CD4-positive, alpha-beta T cell (primary cell): ENCODE data around the gene VSIG2. TPM values are rescaled to one million over a fixed set of nuclear protein-coding genes. Genes with fewer than 3 reads are reported as not detected.

Experiments used
- ATAC-seq: fragments of 200-7000 bp; cut with Tn5 transposase; one replicate; pipeline ENCODE4 v1.10.0; 2022; ENCODE audit warnings: mild to moderate bottlenecking; ENCODE audit not compliant: poor library complexity
- CTCF ChIA-PET: fragments of 350-600 bp; sonication (Branson Sonifier 250); formaldehyde crosslinking; loops from one replicate; lab custom pipeline; 2021; ENCODE audit warnings: antibody characterized with exemption, inconsistent platforms; lab: Charles Lee
- POLR2A ChIA-PET: fragments of 350-600 bp; sonication (Branson Sonifier 250); formaldehyde crosslinking; loops from one replicate; lab custom pipeline; 2021; ENCODE audit warnings: antibody characterized with exemption, inconsistent platforms; lab: Charles Lee
- DNase-seq, 14 experiments: peaks; one replicate each; pipeline ENCODE4 v3.0.0-alpha.2; 2013 to 2020; ENCODE audit warnings: mixed read lengths in 2 of 14
- H3K27ac ChIP-seq, 2 donors: one replicate each; pipeline versions ENCODE4 v1.5.1 to v1.7.0; 2013; ENCODE audit warnings: low read length in 2 of 2, low read depth in 1 of 2, mild to moderate bottlenecking in 1 of 2
- H3K27me3 ChIP-seq, 2 experiments: 1 replicate in 1 of 2; 2 replicates in 1 of 2; pipeline versions ENCODE4 v1.6.1 to v1.7.0; 2013; ENCODE audit warnings: low read length in 2 of 2, control low read depth in 1 of 2, mild to moderate bottlenecking in 1 of 2, moderate library complexity in 1 of 2; ENCODE audit not compliant: insufficient read depth in 2 of 2, control insufficient read depth in 1 of 2
- H3K36me3 ChIP-seq: one replicate; pipeline ENCODE4 v1.6.1; 2013; ENCODE audit warnings: low read length, control low read depth; ENCODE audit not compliant: insufficient read depth
- H3K4me1 ChIP-seq: one replicate; pipeline ENCODE4 v1.6.1; 2013; ENCODE audit warnings: low read length, control low read depth; ENCODE audit not compliant: insufficient read depth
- H3K4me3 ChIP-seq: one replicate; pipeline ENCODE4 v1.5.1; 2013; ENCODE audit warnings: mild to moderate bottlenecking, low read length, moderate library complexity
- H3K9me3 ChIP-seq, 2 experiments: 1 replicate in 1 of 2; 2 replicates in 1 of 2; pipeline versions ENCODE4 v1.6.1 to v1.7.0; 2013; ENCODE audit warnings: low read length in 2 of 2, mild to moderate bottlenecking in 2 of 2, control low read depth in 1 of 2, moderate library complexity in 1 of 2; ENCODE audit not compliant: control insufficient read depth in 1 of 2, insufficient read depth in 1 of 2
- H3K27ac Mint-ChIP-seq: one replicate; pipeline ENCODE4 v1.8.0; 2020; ENCODE audit warnings: mixed read lengths
- H3K27me3 Mint-ChIP-seq: one replicate; pipeline ENCODE4 v1.8.0; 2021; ENCODE audit warnings: mixed read lengths
- H3K36me3 Mint-ChIP-seq: one replicate; pipeline ENCODE4 v1.8.0; 2021; ENCODE audit warnings: low read depth, mixed read lengths
- H3K4me1 Mint-ChIP-seq: one replicate; pipeline ENCODE4 v1.8.0; 2021; ENCODE audit warnings: low read depth, mixed read lengths
- H3K4me3 Mint-ChIP-seq: one replicate; pipeline ENCODE4 v1.8.0; 2020; ENCODE audit warnings: mild to moderate bottlenecking, mixed read lengths
- H3K9me3 Mint-ChIP-seq: one replicate; pipeline ENCODE4 v1.8.0; 2020; ENCODE audit warnings: mixed read lengths
- CTCF ChIP-seq: fragments of 200-600 bp; IDR thresholded peaks from one replicate; pipeline ENCODE4 v1.8.0; 2022; ENCODE audit warnings: antibody characterized with exemption, mild to moderate bottlenecking
- intact Hi-C, 2 experiments: fragments of 100-400 bp; cut with DNase I in 1 of 2; cut with micrococcal nuclease in 1 of 2; formaldehyde crosslinking; loops; one replicate each; pipeline versions ENCODE4 v1.15.1 to v1.9.0; 2023 to 2025; cut with DNase I, micrococcal nuclease
- total RNA-seq, 174 experiments: library from RNA in 2 of 174; stranded (reverse) in 2 of 174; gene quantifications; one replicate each; pipeline ENCODE4 v1.2.3 and lab custom pipeline; 2021 to 2026

VSIG2 gene
- total RNA-seq, 2 experiments from 2014 or later, result 0.28 TPM; not detected in 1

DNA sequence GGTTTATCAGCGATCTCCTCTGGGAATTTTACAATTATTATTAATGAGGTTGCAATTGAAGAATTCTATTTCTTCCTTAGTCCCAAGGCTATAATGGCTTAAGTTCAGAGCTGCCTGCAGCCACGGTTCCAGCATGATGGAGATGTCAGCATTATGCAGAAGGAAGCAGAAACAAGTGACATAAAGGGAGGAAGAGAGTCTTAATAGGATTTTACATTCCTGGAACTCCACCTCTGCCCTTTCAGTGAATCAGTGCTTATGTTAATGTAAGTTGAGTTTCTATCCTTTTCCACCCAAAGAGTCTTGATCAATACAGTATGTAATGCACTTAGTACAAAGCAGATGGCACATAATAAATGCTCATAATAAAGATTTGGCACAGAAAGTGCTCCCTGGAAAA, 23.9 kb downstream of the VSIG2 start:
- intact Hi-C loops, result no loop called here
- Mint-ChIP-seq H3K4me3 (no peak overlapping the region), H3K27me3 (peaks cover 24% of the 10 kb centered on the region), H3K4me1 (peaks cover 13% of the 10 kb centered on the region), H3K9me3 (no peaks in the 10 kb centered on the region), H3K27ac (no peak overlapping the region), H3K36me3 (no peaks in the 10 kb centered on the region)
- Histone ChIP-seq H3K27me3 (peaks cover 0 to 4% of the 10 kb centered on the region in 2 experiments), H3K4me3 (no peak overlapping the region), H3K36me3 (no peaks in the 10 kb centered on the region), H3K4me1 (peaks cover 4% of the 10 kb centered on the region), H3K9me3 (no peaks in the 10 kb centered on the region), H3K27ac (no peak overlapping the region)
- DNase-seq (no peak), ATAC-seq (no peak)
- CTCF ChIA-PET, result no interaction called here
- no peak for TF ChIP-seq CTCF
- POLR2A ChIA-PET, result no interaction called here

DNA sequence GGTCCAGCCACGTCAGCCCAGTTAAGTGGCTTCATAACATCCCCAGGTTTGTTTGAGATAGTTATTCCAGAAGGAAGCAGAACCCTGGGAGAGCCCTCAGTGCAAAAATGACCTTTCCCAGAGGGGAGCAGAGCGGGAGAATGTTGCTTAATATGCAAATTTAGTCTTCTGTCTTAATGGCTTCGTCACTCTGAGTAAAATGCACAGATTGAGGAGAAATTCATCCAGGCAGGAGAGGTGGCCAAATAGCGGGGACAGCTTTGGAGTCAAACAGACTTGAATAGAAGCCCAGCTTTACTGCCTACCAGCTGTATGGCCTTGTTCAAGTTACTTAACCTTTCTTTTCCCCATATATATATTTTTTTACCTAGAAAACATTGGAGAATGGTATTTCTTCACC, 24.6 kb downstream of the VSIG2 start:
- Mint-ChIP-seq H3K27me3 (peaks cover 29% of the 10 kb centered on the region), H3K36me3 (no peaks in the 10 kb centered on the region), H3K4me1 (peaks cover 19% of the 10 kb centered on the region), H3K27ac (no peak overlapping the region), H3K4me3 (no peak overlapping the region), H3K9me3 (no peaks in the 10 kb centered on the region)
- Histone ChIP-seq H3K4me3 (no peak overlapping the region), H3K27me3 (peaks cover 0 to 4% of the 10 kb centered on the region in 2 experiments), H3K9me3 (no peaks in the 10 kb centered on the region), H3K4me1 (peaks cover 5% of the 10 kb centered on the region), H3K36me3 (no peaks in the 10 kb centered on the region), H3K27ac (no peak overlapping the region)
- no peak for TF ChIP-seq CTCF
- no peak for DNase-seq
- intact Hi-C loops, result no loop called here
- ATAC-seq, result no peak
- CTCF ChIA-PET, result no interaction called here
- POLR2A ChIA-PET, result interaction anchor here (1.1 kb wide), 1 partner anchor 19 kb away, joined by 5 read pairs; no protein-coding TSS in a partner anchor

- ChIA-PET CTCF (interaction anchor here (1.3 kb wide), 1 partner anchor 21 kb away, joined by 4 read pairs; no protein-coding TSS in a partner anchor), POLR2A (no interaction called here)
- H3K27me3 Mint-ChIP-seq, result peaks cover 40% of the 10 kb centered on the region
- intact Hi-C loops, result no loop called here
- TF ChIP-seq CTCF, result no peak
- DNase-seq (no peak), ATAC-seq (no peak)
- no peaks in the 10 kb centered on the region for H3K9me3 Mint-ChIP-seq
- H3K4me3 ChIP-seq, result no peak overlapping the region
- peaks cover 11% of the 10 kb centered on the region for H3K4me1 ChIP-seq
- H3K9me3 ChIP-seq, result no peaks in the 10 kb centered on the region
- peaks cover 26% of the 10 kb centered on the region for H3K4me1 Mint-ChIP-seq
- no peaks in the 10 kb centered on the region for H3K36me3 ChIP-seq
- no peak overlapping the region for H3K27ac Mint-ChIP-seq
- H3K4me3 Mint-ChIP-seq, result no peak overlapping the region
- peaks cover 0 to 4% of the 10 kb centered on the region in 2 experiments for H3K27me3 ChIP-seq
- H3K27ac ChIP-seq, result no peak overlapping the region
- H3K36me3 Mint-ChIP-seq, result no peaks in the 10 kb centered on the region
These were observed 26.3 kb downstream of the VSIG2 start for GRCh38 chr11:124725719-124726105.
